ENCODE data around the gene PRCC. TPM values are rescaled to one million over a fixed set of nuclear protein-coding genes. Genes with fewer than 3 reads are reported as not detected.

PRCC gene
- total RNA-seq, 1 donor from 2014 or later, result 9.3 TPM

DNA sequence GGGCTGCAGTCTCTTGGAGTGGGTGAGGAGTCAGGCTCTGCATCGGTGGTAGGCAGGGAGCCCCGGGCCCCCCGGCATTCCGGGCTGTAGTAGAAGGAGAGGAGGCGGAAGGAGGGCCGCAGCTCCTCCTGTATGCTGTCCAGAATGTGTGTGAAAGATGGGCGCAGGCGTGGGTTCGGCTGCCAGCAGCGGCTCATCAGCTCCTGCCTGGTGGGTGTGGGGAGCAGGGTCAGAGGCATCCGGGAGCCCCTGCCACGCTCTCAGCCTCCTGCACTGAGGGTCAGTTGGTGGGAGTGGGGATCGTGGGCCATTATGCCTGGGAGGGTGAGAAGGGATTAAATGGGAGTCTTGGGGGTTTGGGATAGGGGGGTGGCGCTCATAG is 73.6 kb downstream of the PRCC start:
- no peak for DNase-seq (ENCODE audit: low read depth in 2 of 2)

DNA sequence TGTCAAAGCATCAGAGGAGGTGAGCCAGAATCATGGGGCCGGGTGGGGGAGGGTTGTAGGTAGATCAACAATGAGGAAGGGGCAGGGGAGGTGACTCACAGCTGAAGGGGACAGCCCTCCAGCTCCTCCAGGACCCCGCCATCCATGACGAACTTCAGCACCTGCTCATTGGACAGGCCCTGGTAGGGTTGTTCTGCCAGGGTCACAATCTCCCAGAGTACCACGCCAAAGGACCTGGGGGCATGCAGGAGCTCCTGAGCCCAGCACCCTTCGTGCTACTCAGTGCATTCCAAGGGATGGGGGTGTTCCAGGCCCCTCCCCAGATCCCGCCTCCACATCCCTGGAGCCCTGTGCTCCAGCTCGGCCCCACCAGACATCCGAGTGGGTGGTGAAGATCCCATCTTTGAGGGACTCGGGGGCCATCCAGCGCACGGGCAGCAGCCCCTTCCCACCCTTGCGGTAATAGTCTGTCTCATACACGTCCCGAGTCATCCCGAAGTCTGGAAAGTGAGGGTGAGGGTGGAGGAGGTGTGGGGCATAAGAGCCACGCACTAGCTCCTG is 74.0 kb downstream of the PRCC start:
- no peak for DNase-seq (ENCODE audit: low read depth in 2 of 2)

DNA sequence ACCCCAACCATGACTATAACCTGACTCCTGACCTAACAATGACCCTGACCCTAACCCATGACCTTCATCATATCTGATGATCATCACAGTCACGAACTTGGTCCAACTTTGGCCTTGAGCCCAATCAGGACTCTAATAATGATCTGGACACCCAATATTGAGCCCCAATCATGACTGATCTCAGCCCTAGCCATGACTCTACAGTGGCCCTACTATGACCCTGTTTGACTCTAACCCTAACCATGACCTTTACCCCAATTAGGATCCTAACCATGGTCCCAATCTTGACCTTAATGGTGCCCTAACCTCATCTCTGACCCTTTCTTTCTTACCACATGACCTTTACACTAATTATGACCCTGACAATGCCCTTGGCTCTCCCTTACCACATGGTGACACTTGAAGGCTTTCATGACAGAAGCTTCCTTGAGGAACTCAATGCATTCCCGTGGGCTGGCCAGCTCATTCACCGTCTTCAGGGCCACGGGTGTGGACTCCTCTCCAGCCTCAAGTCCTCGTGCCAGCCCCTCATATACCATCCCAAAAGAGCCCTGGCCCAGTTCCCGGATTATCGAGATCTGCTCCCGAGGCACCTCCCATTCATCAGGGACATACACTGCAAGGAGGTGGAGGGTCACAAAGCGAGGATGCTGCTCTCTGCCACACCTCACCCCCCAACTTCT is 75.4 kb downstream of the PRCC start:
- DNase-seq (ENCODE audit: low read depth in 2 of 2), result no peak

DNA sequence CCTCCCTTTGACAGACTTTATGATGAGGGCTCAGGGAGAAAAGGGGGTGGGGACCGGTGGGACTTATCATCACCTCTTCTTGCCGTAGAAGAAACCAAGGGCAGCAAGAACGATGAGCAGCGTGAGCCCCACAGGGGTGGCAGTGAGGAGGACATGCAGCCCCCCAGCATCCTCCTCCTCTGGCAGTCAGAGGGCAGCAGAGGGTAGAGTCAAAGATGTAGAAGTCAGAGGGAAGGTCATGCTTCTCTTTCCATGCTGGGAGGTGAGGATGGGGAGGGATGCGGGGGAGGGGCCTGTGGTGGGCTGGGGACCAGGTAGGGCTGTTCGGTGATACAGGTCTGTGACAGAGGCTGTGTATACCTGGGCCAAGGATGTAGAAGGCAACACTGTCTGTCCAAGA is 76.8 kb downstream of the PRCC start:
- no peak for DNase-seq (ENCODE audit: low read depth in 2 of 2)

DNA sequence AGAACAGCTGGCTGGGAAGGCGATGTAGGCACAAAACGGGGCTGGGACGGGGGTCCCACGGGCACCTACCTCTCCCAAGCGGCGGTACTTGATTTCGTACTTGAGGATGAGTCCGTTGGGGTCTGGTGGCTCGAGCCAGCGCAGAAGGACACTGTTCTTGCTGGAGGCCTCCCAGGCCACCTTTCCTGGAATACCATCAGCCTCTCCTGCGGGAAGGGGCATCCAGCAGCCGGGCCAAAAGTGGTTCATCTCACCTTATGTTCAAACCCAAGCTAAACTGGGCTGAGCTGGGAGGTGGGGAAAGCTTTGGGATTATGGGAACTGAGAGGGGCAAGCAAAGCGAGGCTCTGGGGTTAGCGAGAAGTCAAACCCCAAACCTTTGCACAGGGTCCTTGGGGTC is 77.3 kb downstream of the PRCC start:
- no peak for DNase-seq (ENCODE audit: low read depth in 2 of 2)

DNA sequence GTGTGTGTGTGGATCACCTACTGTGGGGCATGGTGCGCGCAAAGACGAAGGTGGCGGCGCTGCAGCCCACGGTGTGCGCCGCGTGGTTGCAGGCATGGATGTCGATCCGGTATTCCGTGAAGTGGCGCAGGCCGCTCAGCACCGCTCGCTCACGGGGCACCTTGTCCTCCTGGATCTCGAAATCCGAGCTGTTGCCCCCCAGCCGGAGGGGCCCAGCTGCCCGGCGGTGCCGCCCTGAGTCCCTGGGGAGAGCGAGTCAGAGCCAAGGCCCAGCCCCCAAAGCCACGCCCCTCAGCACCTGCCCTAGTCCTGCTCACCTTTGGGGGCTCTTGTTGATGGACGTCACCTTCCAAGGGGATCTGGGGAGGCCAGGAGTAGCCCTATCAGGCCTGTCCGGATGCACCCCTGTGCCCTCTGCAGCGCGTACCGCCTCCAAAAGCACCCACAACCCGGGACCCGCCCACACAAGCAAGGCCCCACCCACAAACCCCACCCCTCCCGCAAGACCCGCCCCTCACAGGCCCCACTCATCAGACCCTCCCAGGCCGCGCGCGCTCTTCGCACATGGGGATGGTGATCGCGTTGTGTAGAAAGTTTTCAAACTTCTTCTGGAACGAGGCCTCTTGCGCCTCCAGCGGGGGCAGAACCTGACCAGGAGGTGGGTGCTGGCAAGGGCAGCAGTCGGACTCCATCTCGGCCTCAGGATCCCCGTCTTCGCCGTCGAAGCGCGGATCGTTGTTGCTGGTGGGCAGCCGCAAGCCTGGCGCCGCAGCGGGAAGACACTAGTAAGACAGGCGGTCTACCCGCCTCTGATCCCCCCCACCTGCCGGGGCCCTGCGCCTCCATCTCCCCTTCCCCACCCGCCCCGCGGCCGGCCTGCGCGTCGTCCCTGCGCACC is 78.0 kb downstream of the PRCC start:
- DNase-seq (ENCODE audit: low read depth in 2 of 2), result no peak

DNA sequence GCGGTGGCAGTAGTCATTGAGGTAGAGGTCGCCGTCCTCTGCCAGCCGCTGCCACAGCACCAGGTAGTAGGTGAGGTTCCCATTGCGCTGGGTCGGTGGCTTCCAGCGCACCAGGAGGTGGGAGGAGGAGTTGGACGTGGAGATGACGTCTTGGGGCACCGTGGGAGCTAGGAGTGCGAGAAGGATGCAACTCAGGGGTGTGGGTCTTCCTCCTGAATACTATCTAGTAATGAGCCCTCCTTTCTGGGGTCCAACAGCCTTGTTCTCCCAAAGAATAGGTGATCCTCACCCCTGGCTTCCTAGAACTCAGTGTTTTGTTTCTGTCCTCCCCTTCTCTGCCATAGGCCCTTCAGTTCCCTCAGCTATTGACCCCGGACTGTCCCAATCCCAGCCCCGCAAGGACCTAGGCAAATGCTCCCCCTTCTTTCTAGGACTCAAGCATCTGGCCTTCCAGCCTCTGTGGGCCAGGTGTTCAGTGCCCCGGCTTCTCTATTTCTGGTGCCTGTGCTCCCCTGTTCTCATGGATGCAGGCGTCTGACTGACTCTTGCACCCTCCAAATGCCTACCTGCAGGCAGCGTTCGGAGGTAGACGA is 78.7 kb downstream of the PRCC start:
- DNase-seq (ENCODE audit: low read depth in 2 of 2), result no peak

DNA sequence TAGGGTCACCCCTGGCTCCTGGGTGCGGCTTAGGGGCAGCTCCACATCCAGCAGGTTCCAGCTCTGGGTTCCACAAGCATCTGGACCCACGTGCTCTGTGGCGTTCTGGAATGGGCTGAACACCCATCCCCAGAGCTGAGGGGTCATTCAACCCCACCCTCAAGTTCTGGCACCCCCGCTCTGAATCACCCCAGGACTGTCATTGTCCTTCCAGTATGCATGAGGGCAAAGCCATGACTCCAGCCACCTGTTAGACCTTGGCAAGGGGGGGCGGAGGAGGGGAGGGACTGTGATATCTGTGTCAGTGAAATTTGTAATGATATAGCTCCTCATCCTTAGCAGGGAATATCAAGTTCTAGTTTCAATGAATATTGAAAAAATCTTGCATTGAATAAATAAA is 79.3 kb downstream of the PRCC start:
- DNase-seq (ENCODE audit: low read depth in 2 of 2), result no peak

DNA sequence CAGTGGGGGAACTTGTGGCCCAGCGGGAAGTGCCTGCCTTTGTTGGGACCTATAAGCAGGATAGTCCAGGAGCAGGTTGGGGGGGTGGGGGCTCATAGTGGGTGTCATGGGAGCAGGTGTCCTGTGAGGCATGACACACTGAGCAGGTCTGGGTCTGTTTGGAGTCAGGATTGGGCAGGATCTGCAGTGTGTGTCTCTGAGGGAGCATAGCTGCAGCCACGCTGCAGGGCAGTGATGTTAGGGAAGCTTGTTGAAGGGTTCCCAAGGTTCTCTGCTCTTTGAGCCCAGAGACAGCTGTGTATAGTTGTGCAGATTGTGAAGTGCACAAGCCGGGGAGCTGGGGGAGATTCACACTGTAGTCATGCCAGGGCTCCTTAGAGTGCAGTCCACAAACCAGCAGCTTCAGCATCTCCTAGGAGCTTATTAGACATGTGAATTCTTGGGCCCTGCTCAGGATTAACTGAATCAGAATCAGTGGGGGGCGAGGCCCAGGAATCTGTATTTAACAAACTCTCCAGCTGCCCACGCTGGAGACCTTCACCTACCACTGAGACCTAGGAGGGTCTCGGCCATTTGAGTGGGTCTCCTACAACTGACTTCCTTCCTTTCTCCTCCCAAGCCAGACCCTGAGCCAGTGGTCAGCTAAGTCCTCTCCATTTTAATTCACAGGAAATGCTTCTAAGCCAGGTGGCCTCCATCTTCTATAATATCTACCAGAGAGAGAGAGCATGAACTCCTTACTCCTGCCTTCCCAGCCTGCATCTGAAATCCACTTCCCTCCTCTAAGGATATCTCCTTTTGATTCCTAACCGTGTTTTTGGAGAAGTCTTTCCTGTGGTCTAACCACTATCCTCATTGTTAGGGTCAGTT is 80.5 kb downstream of the PRCC start:
- no peak for DNase-seq (ENCODE audit: low read depth in 2 of 2)

DNA sequence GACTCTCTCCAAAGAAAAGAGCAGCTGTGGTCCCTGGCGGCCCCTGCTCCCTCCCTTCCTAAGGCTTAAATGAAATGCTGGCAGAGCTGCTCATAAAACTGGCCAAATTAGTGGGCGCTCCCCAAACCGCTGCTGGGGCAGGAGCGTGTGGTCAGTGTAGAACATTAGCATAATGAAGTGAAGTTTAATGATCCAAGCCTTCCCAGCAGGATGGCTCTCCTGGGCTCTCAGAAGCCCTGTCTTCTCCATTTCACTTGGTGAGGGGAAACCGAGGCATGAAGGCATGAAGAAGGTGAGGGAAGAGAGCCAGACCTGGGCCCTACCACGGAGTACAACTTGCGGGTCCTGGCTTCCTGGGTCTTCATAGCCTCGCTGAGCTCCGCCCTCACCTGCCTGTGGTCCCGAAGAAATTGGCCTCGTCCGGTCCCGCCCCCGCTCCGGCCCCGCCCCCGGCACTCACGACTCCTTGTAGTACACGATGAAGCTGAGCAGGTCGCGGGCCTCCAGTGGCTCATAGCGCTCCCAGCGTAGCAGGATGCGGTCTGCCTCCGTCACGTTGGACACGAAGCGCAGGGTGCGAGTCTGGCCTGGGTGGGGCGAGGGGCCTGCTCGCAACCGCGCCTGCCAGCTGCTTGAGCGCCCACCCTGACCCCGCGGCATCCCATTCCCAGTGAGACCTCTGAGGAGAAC is 81.3 kb downstream of the PRCC start:
- DNase-seq (ENCODE audit: low read depth in 2 of 2), result no peak

DNA sequence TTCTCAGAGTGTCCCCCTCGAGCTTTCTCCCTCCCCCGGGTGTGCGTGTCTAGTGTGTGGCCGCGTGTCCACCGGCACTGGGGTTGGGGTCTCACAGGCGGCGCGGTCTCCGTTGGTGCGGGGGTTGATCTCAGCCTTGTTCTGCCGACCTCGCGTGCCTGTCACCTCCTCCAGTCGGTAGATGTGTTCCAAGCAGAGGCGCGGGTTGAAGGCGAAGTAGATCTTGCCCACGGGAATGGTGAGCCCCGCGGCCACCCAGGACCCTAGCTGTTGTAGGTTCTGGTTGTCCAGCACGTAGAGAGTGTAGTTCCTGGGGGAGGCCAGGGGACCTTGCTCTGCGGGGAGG is 81.8 kb downstream of the PRCC start:
- DNase-seq (ENCODE audit: low read depth in 2 of 2), result no peak

Other genes with a start within 250 kb of the PRCC start
- gene IQGAP3, start 195.0 kb upstream of the PRCC start, total RNA-seq, result 3.0 and 7.0 TPM in 2 replicates
- not detected in 2 replicates for gene TTC24, start 187.8 kb upstream of the PRCC start, total RNA-seq
- 56.2 and 58.5 TPM in 2 replicates for gene NAXE, start 175.8 kb upstream of the PRCC start, total RNA-seq
- gene GPATCH4, start 166.1 kb upstream of the PRCC start, total RNA-seq, result 8.9 and 9.9 TPM in 2 replicates
- not detected in 2 replicates for gene HAPLN2, start 148.1 kb upstream of the PRCC start, total RNA-seq
- gene BCAN, start 125.4 kb upstream of the PRCC start, total RNA-seq, result not detected in 2 replicates
- 32.9 and 57.3 TPM in 2 replicates for gene NES, start 90.1 kb upstream of the PRCC start, total RNA-seq
- not detected in 2 replicates for gene CRABP2, start 62.0 kb upstream of the PRCC start, total RNA-seq
- 6.5 and 18.3 TPM in 2 replicates for gene METTL25B, start 39.1 kb upstream of the PRCC start, total RNA-seq
- 4.4 and 6.3 TPM in 2 replicates for gene ISG20L2, start 38.8 kb upstream of the PRCC start, total RNA-seq
- gene MRPL24, start 26.4 kb upstream of the PRCC start, total RNA-seq, result 40.3 TPM in 2 replicates
- 88.5 and 94.4 TPM in 2 replicates for gene HDGF, start 15.9 kb upstream of the PRCC start, total RNA-seq
- under 0.01 TPM in 1 of 2 replicates, not detected in the other for gene SH2D2A, start 49.3 kb downstream of the PRCC start, total RNA-seq
- gene INSRR, start 91.6 kb downstream of the PRCC start, total RNA-seq, result not detected in 2 replicates
- gene NTRK1, start 93.3 kb downstream of the PRCC start, total RNA-seq, result not detected in 2 replicates
- gene PEAR1, start 126.2 kb downstream of the PRCC start, total RNA-seq, result 10.2 and 16.3 TPM in 2 replicates
- under 0.01 TPM in 2 replicates for gene LRRC71, start 153.1 kb downstream of the PRCC start, total RNA-seq